ENCODE data around the gene LRRC3C.

DNA sequence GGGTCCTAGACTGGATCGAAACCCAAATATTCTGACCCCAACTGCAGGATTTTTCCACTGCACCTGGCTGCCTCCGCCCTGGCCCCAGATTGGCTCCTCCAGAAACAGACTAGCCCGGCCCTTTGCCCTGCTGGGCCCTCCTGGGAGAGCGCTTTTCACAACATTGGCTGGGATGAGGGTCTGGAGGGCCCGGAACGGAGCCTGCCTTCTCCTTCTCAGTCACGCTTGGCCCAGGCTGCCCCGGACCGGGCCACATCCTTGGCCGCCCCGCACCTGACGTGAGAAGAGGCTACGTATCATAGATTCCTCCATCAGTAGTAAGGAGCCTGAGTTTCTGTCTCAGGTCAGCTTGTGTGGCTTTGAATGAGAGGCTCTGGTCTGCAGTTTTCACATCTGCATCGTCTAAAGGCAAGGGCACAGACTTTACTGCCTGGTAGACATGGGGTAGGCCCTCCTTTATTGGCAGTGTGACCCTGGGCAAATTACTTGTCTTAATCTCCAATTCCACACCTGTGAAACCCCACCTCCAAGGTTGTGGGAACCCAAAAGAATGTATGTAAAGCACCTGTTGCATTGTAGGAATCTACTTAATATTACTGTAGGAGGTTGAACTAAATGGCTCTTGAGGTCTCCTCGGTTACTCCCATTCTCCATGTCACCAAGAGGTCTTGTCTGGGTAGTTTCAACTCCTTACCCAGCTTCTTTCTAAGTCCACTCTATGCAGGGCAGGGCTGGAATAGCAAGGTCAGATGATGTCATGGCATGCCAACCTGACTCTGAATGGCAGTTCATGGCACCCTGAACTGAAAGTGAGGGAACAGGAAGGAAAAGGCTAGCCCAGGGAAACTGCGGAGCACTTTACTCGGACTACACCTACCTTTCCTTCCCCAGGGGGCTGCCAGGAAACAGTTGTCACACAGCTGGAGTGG is 661 bp downstream of the LRRC3C start:
- TF ChIP-seq, protein P1, sequence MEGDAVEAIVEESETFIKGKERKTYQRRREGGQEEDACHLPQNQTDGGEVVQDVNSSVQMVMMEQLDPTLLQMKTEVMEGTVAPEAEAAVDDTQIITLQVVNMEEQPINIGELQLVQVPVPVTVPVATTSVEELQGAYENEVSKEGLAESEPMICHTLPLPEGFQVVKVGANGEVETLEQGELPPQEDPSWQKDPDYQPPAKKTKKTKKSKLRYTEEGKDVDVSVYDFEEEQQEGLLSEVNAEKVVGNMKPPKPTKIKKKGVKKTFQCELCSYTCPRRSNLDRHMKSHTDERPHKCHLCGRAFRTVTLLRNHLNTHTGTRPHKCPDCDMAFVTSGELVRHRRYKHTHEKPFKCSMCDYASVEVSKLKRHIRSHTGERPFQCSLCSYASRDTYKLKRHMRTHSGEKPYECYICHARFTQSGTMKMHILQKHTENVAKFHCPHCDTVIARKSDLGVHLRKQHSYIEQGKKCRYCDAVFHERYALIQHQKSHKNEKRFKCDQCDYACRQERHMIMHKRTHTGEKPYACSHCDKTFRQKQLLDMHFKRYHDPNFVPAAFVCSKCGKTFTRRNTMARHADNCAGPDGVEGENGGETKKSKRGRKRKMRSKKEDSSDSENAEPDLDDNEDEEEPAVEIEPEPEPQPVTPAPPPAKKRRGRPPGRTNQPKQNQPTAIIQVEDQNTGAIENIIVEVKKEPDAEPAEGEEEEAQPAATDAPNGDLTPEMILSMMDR (conservative IDR thresholded peaks at IDR 0.05; ENCODE audit: low read depth, low read length) = no peak
- TF ChIP-seq EZH2 (IDR thresholded peaks at IDR 0.05; ENCODE audit: borderline replicate concordance, low read depth, low read length, poor library complexity, severe bottlenecking) = no peak

All from A673 (cell line).